OCI-LY7 (cell line): ENCODE data around the gene CATSPER1.

ENCODE experiments used
- EZH2phosphoT487 ChIP-seq: fragments of 200-600 bp; sonication (generic); IDR thresholded peaks from 2 replicates; pipeline ENCODE4 v1.6.1; 2018; ENCODE audit warnings: low read depth, borderline replicate concordance, mild to moderate bottlenecking, mixed run types, antibody characterized with exemption, low read length, moderate library complexity, mixed read lengths
- TF ChIP-seq, protein P1 (sequence below): fragments of 200-600 bp; sonication (generic); conservative IDR thresholded peaks from 2 replicates; pipeline ENCODE4 v1.5.1; 2014; ENCODE audit warnings: mild to moderate bottlenecking, antibody characterized with exemption, low read length, moderate library complexity, mixed read lengths

DNA sequence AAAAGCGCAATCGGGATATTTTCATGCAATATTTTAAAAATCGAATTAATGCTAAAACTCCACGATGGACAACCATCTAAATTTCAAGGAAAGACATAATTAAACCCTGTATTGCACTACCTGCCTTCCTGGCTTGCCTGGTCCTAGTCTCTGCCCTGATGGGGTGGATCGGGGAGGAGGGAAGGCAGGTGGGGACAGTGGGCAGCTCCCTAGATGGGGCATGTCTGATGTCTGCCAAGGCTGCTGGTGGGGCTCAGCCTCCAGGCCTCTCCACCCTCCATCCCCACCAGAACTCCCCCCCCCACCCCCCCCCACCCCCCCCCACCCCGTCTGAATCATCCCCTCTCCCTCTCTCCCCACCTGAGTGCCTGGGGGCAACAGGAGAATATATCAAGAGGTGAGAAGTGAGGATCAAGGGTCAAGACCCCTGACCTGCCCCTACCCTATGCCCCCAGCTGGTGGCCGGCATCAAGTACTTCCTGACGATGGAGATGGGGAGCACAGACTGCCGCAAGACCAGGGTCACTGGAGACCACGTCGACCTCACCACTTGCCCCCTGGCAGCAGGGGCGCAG lies 13.8 kb downstream of the CATSPER1 start:
- TF ChIP-seq, protein P1, sequence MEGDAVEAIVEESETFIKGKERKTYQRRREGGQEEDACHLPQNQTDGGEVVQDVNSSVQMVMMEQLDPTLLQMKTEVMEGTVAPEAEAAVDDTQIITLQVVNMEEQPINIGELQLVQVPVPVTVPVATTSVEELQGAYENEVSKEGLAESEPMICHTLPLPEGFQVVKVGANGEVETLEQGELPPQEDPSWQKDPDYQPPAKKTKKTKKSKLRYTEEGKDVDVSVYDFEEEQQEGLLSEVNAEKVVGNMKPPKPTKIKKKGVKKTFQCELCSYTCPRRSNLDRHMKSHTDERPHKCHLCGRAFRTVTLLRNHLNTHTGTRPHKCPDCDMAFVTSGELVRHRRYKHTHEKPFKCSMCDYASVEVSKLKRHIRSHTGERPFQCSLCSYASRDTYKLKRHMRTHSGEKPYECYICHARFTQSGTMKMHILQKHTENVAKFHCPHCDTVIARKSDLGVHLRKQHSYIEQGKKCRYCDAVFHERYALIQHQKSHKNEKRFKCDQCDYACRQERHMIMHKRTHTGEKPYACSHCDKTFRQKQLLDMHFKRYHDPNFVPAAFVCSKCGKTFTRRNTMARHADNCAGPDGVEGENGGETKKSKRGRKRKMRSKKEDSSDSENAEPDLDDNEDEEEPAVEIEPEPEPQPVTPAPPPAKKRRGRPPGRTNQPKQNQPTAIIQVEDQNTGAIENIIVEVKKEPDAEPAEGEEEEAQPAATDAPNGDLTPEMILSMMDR, result no peak
- TF ChIP-seq EZH2phosphoT487, result no peak
